ENCODE data around the gene ITPRIP.
A peak's percentile ranks its signal among the peaks of the same experiment; 100 is the strongest.

ITPRIP gene

DNA sequence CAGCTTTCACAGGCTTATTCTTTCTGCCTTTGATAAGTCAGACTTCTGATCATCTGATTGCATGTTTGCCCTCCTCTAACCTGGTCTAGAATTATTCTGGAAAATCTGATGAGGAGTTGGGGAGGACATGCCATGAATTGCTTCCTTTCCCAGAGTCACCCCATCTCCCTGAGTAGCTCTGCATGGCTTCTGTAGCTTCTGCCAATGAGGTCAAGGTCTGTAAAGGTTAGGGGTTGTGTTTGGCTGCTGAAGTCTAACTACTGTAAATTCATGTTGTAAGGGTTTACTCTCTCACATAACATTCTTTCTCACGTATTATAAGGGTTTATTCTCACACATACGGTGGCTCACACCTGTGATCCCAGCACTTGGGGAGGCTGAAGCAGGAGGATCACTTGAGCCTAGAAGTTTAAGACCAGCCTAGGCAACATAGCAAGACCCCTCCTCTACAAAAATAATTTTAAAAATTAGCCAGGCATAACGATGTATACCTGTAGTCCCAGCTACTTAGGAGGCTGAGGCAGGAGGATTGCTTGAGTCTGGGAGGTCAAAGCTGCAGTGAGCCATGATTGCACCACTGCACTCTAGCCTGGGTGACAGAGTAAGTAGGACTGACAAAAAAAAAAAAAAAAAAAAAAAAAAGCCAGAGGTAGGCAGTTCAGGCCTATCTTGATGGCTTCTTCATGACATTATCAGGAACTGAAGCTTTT is 58.6 kb downstream of the ITPRIP start:
- DNase-seq (ENCODE audit: low spot score), result no peak

DNA sequence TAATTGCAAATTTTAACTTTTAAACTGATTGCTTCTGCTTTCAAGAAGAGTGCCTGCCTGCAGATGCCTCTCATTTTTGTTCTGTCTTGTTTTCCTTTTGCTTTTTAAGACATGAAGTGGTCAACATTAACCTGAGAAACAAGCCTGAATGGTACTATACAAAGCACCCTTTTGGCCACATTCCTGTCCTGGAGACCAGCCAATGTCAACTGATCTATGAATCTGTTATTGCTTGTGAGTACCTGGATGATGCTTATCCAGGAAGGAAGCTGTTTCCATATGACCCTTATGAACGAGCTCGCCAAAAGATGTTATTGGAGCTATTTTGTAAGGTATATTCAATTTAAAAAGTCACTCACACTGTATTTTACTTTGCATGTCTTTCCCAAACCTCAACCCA is 60.5 kb downstream of the ITPRIP start:
- no peak for DNase-seq (ENCODE audit: low spot score)

DNA sequence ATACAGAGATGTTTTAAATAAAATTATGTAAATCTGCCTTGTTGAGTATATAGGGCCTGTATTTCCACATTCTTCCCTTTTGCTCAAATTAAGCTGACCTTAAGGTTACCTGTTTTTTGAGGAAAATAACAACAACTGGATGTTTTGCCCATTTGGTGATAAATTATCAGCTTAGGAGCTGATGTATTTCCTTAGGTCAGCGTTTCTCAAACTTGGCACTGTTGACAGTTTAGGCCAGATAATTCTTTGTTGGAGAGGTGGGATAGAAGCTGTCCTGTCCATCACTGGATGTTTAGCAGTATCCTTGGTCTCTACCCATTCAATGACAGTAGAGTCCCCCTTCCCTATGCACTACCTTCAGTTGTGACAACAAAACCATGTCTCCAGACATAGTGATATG is 62.1 kb downstream of the ITPRIP start:
- DNase-seq (ENCODE audit: low spot score), result no peak

DNA sequence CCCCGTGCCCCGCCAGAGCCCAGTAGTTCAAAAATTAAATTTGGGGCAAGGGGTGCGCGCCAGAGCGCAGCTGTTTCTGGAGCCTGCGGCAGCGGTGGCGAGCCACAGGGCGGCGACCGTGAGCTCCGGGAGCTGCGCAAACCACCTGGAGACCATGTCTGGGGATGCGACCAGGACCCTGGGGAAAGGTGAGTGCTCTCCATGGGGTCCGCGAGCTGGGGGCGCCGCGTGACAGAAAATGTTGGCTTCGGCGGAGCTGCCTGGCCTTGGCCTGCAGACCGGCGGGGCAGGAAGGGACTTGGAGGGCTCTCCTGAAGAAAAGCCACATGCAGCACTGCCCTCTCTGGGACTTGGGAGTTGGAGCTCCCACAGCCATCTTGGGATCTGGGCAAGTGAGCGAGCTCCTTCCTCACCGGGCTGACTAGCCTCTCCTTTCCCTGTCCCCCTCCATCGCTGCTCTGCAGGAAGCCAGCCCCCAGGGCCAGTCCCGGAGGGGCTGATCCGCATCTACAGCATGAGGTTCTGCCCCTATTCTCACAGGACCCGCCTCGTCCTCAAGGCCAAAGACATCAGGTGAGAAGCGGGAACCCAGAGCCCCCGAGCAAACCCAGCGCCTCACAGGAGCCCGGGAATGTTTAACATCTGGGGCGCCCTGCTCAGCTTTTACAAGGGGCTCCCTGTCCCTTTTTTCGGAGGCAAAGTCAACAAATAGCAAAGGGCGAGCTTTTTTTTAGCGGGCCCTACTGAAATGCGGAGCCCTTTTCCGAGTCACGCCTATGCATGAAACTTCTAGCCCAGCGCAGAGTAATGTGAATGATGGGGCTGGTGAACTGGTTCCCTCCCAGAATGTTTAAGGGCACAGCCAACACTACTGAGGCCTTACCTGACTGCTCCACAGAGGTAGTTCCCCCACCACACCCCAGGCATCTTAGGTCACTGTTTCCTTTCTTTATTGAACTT is 63.2 kb downstream of the ITPRIP start:
- DNase-seq (ENCODE audit: low spot score), result peak; percentile 78

DNA sequence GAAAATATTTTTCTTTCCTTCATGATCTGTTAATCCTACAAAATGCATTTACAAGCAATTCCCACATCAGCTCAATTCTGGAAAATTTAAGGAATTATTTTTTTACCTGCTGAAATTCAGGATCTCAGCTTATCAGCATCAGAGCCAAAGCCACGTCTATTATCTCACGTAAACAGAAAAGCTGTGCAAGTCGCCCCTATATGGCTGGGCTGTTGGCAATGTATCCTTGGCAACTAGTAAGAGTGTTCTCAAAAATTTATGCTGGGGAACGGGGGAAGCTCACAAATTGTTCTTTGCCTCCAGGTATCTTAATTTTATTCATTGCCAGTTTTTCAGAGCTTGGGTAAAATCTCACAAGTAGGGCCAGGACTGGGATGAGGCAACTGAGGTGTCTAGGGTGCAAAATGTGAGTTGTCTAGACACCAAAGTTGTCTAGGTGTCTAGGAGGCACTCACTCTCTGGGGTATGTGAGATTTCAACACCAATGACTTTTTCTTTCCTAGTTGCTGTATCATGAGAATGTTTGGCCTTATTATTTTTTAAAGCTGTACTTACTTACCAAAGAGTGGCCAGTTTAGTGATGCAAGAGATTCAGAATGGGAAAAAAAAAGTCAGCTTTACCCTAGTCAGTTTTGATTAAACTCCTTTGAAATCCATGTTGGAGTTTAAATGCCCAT is 64.2 kb downstream of the ITPRIP start:
- DNase-seq (ENCODE audit: low spot score), result peak; percentile 59

DNA sequence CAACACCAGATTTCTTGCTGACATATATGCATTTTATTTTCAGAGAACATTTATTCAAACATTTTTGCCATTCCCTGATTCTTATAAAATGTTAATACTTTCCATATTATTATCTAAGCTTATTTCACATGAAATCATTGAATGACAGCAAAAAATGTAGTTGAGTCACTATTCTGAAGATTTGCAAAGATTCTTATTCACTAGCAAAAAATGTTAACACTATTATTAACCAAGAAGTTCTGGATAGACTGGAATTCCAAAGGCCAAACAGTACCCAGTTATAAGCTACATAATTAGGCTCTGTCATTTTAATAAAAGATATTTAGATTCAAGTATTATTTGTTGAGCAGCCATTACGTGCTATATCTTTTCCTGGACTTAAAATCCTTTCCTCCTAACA is 65.0 kb downstream of the ITPRIP start:
- peak; percentile 39 for DNase-seq (ENCODE audit: low spot score)

DNA sequence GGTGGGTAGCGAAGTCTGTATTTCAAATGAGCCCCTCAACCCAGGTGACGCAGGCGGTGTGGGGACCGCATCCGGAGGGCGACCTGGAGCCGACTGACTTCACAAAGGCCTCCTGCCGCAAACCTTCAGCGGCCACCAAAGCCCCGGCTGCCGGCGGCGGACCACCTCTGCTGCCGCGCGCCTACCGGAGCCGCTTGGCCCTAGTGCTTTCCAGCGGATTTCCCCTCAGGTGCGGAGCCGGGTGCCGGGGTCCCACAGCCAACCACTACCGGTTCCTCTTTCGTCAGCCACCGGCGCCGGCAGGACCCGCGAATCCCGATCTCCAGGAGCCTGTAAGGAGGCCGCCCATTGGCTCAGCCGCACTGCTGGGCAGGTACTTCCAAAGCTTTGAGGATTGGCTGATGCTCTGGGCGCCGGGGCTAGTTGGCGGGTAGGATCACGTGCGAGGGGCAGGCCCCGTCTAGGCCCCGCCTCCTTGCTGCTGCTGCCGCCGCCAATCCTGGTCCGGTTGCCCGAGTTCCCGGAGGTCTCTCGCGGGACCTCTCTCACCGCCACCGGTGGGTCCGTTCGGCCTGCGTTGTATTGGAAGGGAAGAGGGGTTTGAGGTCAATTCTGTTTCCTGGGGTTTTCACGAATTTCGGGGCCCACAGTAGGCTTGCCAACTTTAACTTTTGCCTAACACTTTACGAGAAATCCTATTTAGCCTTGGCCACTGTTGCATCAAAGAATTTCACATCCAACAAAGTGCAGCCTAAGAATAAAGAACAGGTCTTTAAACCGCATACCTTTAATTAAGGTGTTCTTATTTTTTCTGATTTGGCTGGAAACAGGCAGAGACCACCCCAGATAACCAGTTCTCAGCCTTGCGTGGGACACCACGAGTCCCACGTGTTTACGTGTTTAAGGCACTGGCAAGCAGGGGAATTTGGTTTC is 69.3 kb downstream of the ITPRIP start, which contains the start of gene GSTO2:
TSS of gene GSTO2 (plus strand) at position 472 of the 933 bp plus-strand sequence. CDS start 5,732 bp downstream, outside the sequence.
- peak; percentile 94 for DNase-seq (ENCODE audit: low spot score)

DNA sequence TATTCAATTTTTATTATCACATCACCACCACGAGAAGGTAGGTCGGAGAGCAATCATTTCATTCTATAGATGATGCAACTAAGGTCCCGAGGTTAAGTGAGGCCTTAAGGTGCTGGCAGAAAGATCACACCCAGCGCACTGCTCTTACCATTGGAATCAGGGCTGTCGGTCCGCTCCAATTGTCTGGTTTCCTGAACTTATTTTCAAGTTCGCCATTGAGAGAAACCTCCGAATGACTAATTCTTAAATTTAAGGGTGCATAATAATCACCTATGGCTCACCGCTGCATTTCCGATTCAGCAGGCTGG is 69.9 kb downstream of the ITPRIP start:
- no peak for DNase-seq (ENCODE audit: low spot score)

DNA sequence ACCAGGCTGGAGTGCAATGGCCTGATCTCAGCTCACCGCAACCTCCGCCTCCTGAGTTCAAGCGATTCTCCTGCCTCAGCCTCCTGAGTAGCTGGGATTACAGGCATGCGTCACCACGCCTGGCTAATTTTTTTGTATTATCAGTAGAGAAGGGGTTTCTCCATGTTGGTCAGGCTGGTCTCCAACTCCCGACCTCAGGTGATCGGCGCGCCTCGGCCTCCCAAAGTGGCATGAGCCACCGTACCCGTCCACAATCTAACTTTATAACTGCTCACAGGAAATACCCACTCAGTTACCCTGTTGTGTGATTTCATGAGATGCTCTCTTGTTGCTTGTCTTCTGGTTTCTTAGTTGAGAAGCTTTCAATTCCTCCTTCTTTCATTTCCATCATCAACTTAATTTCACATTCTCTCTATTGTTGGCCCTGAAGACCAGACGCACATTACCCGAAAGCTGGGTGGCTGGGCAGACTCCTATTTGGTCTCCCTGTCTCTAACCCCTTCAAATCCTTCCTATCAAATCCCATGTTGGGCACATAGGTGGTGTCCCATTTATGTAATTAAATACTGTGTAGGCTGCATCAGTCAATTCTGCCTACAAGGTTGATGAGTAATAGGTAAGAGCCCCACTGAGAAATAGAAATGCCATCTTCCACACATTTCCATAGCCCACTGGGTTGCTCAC is 70.4 kb downstream of the ITPRIP start:
- DNase-seq (ENCODE audit: low spot score), result no peak

DNA sequence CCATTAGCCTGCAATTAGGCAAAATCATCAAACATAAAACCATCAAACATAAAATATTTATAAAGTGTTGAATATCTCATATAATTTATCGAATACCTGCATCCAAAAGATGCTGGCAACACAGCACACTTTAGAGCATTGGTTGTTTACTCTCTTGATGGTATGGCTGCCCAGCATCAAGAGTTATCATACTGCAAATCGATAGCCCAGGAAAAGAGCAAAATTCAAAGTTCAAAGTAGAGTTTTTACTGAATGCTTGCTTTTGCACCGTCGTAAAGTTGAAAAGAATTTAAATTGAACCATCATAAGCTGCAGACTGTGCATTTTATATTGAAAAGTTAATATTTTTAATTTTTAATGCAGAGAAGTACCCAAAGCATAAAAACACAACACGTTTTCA is 73.5 kb downstream of the ITPRIP start:
- no peak for DNase-seq (ENCODE audit: low spot score)

DNA sequence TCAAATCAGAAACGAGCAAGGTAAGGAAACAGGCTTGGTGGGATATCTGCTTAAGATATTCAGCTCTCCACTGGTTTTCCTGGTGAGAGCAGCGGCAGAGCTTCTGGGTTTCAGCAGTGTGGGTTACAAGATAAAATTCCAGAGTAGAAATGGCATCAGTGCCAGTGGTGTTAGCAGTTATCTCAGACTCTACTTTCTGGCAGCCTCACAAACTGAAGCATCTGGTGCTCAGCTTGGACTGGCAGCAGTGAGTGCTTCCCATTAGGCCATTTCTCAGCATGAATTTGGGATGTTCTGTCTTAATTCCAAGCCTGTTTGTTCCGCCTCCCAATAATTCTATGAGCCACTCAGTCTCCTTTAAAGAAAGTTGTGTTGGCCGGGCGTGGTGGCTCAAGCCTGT is 76.2 kb downstream of the ITPRIP start:
- DNase-seq (ENCODE audit: low spot score), result peak; percentile 22

DNA sequence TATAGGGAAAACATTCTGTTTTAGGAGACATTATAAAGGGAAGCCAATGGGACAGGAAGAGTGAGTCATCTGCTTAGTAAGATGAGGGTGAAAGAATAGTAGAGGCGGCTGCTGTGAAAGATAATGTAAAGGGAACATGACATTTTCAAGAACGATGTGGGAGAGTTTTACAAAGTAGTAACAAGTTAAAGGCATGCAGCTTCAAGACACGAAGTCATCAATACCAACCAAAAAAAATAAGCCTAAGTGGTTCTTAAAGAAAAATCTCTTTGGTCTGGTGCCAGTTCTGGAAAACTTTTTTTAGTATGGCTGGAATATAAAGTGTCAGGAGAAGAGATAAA is 77.5 kb downstream of the ITPRIP start:
- DNase-seq (ENCODE audit: low spot score), result peak; percentile 50

DNA sequence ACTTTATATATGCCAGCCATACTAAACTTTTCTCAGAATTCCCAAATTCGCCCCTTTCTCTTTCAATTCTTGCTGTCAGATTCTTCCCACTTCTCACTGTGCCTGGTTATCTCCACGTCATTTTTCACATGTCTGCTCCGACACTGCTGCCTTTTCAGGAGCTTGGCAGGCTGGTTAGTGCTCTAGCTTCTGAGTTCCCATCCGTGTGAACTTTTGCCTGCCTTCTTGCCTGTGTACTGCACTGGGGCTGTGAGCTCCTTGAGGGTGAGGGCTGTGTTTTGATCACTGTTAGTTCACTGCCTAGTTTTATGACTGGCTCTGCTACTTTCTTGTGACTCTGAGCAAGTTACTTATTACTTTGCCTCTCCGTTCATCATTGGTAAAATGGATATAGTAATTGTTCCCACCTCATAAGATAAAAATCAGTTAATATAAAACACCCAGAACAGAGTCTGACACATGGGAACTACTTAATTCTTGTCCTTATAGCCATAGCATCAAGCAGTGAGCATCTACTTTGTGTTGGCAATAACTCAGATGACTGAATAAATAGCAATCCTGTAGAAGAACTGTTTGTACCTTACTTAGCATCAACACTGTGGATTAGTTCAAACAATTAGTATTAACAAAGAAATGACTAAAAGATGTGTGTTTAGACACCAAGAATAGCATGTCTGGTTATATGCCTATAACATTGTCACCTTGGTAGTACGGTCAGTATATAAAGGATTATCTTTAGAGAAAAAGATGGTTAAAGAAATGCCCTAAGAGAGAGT is 78.1 kb downstream of the ITPRIP start:
- no peak for DNase-seq (ENCODE audit: low spot score)
